WTC11 (cell line): ENCODE results near the gene MSH3. TPM values are rescaled to one million over a fixed set of nuclear protein-coding genes. Genes with fewer than 3 reads are reported as not detected.

Experiments used
- ATAC-seq: fragments of 200-7000 bp; cut with Tn5 transposase; 2 replicates; pipeline ENCODE4 v1.10.0; 2021; ENCODE audit warnings: mild to moderate bottlenecking, moderate library complexity
- CTCF ChIA-PET: fragments of 300-600 bp; sonication (Branson Sonifier 250); formaldehyde crosslinking; loops from one replicate; lab custom pipeline; 2021; ENCODE audit warnings: antibody characterized with exemption; lab: Charles Lee
- POLR2A ChIA-PET: fragments of 350-600 bp; sonication (Branson Sonifier 250); formaldehyde crosslinking; loops from one replicate; lab custom pipeline; 2021; ENCODE audit warnings: antibody characterized with exemption; lab: Charles Lee
- DNase-seq: peaks from one replicate; pipeline ENCODE4 v3.0.0; 2021; ENCODE audit warnings: low spot score
- H3K27ac Mint-ChIP-seq: 2 replicates; pipeline ENCODE4 v1.8.0; 2021; ENCODE audit warnings: mixed read lengths
- H3K27me3 Mint-ChIP-seq: 2 replicates; pipeline ENCODE4 v1.8.0; 2021; ENCODE audit warnings: low read depth, mild to moderate bottlenecking, moderate library complexity, mixed read lengths
- H3K36me3 Mint-ChIP-seq: 2 replicates; pipeline ENCODE4 v1.8.0; 2021; ENCODE audit warnings: mixed read lengths
- H3K4me1 Mint-ChIP-seq: 2 replicates; pipeline ENCODE4 v1.8.0; 2022; ENCODE audit warnings: mixed read lengths
- H3K4me3 Mint-ChIP-seq: 2 replicates; pipeline ENCODE4 v1.8.0; 2021; ENCODE audit warnings: mild to moderate bottlenecking, moderate library complexity, mixed read lengths
- H3K9me3 Mint-ChIP-seq: 2 replicates; pipeline ENCODE4 v1.8.0; 2021; ENCODE audit warnings: mixed read lengths
- E2F4 ChIP-seq: sonication (generic); formaldehyde crosslinking; IDR thresholded peaks from 2 replicates; pipeline ENCODE4 v1.8.1; 2022; ENCODE audit warnings: low read depth, mild to moderate bottlenecking, moderate library complexity, missing genetic modification reagents, borderline replicate concordance
- FOXP1 ChIP-seq: sonication (generic); formaldehyde crosslinking; IDR thresholded peaks from 2 replicates; pipeline ENCODE4 v1.8.0; 2022; ENCODE audit warnings: missing genetic modification reagents, mild to moderate bottlenecking, moderate library complexity, borderline replicate concordance
- MAX ChIP-seq: sonication (generic); formaldehyde crosslinking; IDR thresholded peaks from 2 replicates; pipeline ENCODE4 v1.8.0; 2022; ENCODE audit warnings: mild to moderate bottlenecking, missing genetic modification reagents
- PRDM15 ChIP-seq: sonication (generic); formaldehyde crosslinking; IDR thresholded peaks from 2 replicates; pipeline ENCODE4 v1.8.0; 2022; ENCODE audit warnings: missing genetic modification reagents
- SP1 ChIP-seq: sonication (generic); formaldehyde crosslinking; conservative IDR thresholded peaks from 2 replicates; pipeline ENCODE4 v1.8.1; 2022; ENCODE audit warnings: missing genetic modification reagents
- TP53 ChIP-seq: sonication (generic); formaldehyde crosslinking; IDR thresholded peaks from 2 replicates; pipeline ENCODE4 v1.8.1; 2023; ENCODE audit warnings: mild to moderate bottlenecking, missing genetic modification reagents
- ZMAT4 ChIP-seq: fragments of 250-450 bp; sonication (Bioruptor Pico); IDR thresholded peaks from 2 replicates; pipeline ENCODE4 v1.9.0; 2021; ENCODE audit warnings: mild to moderate bottlenecking
- ZNF138 ChIP-seq: sonication (generic); formaldehyde crosslinking; conservative IDR thresholded peaks from 2 replicates; pipeline ENCODE4 v1.8.1; 2022; ENCODE audit warnings: mild to moderate bottlenecking, moderate library complexity, missing genetic modification reagents
- ZNF219 ChIP-seq: sonication (generic); formaldehyde crosslinking; IDR thresholded peaks from 2 replicates; pipeline ENCODE4 v1.8.0; 2023; ENCODE audit warnings: missing genetic modification reagents, mild to moderate bottlenecking, borderline replicate concordance
- ZNF232 ChIP-seq: sonication (generic); formaldehyde crosslinking; IDR thresholded peaks from 2 replicates; pipeline ENCODE4 v1.8.0; 2022; ENCODE audit warnings: mild to moderate bottlenecking, missing genetic modification reagents
- ZNF532 ChIP-seq: fragments of 250-450 bp; sonication (Bioruptor Pico); IDR thresholded peaks from 2 replicates; pipeline ENCODE4 v1.9.0; 2021; ENCODE audit warnings: mild to moderate bottlenecking, borderline replicate concordance
- total RNA-seq: library from RNA; stranded (reverse); gene quantifications from 3 replicates; pipeline ENCODE4 v1.2.3, GENCODE V29; 2021

The MSH3 gene
- total RNA-seq, 1 experiment from 2014 or later: 14.6 TPM

- TF ChIP-seq PRDM15 (CRISPR knock-in tag) (no peak), ZMAT4 (CRISPR knock-in tag) (no peak), ZNF138 (CRISPR knock-in tag) (no peak), E2F4 (CRISPR knock-in tag) (no peak)
- TF ChIP-seq, all 79 proteins: peak for 0
These were observed 143.1 kb downstream of the MSH3 start (continued) for GRCh38 chr5:80797428-80798024.

GRCh38 chr5:80798166-80798565 is 143.7 kb downstream of the MSH3 start:
- CTCF ChIA-PET: interaction anchor here (1.2 kb wide), 1 partner anchor 86 kb away, joined by 3 read pairs; no protein-coding TSS in a partner anchor

More at GRCh38 chr5:80798166-80798565, 143.7 kb downstream of the MSH3 start:
- ATAC-seq (no peak), DNase-seq (no peak)
- Mint-ChIP-seq H3K27me3 (no peaks in the 10 kb centered on the region), H3K27ac (no peak overlapping the region), H3K36me3 (peaks cover 7% of the 10 kb centered on the region), H3K4me3 (no peak overlapping the region), H3K9me3 (peaks cover 7% of the 10 kb centered on the region), H3K4me1 (peaks cover 5% of the 10 kb centered on the region)
- POLR2A ChIA-PET: no interaction called here
- no peak for TF ChIP-seq TP53 (CRISPR knock-in tag)
- TF ChIP-seq ZNF219 (CRISPR knock-in tag): no peak
- TF ChIP-seq SP1 (CRISPR knock-in tag): no peak
- TF ChIP-seq ZNF232 (CRISPR knock-in tag): no peak
- no peak for TF ChIP-seq ZNF532 (CRISPR knock-in tag)
- no peak for TF ChIP-seq MAX (CRISPR knock-in tag)
- TF ChIP-seq FOXP1 (CRISPR knock-in tag): no peak
